ENCODE data around the gene MEI4.

The MEI4 gene

DNA sequence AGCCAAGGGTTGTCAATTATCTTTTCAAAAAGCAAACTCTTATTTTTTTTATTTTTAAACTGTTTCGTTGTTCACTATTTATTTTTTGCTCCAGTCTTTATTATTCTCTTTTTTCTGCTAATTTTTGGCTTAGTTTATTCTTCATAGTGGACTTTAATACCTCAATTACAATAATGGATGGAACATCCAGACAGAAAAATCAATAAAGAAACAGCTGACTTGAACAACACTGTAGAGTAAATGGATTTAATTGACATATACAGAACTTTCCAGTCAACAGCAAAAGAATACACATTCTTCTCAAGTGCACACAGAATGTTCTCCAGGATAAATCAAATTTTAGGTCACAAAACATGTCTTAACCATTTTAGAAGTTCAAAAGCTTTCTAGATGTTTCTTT, 111.5 kb downstream of the MEI4 start:
- in situ Hi-C loops (cut with MboI; ENCODE audit: low sequenced_read_pairs, unreplicated experiment): no loop called here
- TF ChIP-seq, protein P1, sequence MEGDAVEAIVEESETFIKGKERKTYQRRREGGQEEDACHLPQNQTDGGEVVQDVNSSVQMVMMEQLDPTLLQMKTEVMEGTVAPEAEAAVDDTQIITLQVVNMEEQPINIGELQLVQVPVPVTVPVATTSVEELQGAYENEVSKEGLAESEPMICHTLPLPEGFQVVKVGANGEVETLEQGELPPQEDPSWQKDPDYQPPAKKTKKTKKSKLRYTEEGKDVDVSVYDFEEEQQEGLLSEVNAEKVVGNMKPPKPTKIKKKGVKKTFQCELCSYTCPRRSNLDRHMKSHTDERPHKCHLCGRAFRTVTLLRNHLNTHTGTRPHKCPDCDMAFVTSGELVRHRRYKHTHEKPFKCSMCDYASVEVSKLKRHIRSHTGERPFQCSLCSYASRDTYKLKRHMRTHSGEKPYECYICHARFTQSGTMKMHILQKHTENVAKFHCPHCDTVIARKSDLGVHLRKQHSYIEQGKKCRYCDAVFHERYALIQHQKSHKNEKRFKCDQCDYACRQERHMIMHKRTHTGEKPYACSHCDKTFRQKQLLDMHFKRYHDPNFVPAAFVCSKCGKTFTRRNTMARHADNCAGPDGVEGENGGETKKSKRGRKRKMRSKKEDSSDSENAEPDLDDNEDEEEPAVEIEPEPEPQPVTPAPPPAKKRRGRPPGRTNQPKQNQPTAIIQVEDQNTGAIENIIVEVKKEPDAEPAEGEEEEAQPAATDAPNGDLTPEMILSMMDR (IDR thresholded peaks at IDR 0.05; ENCODE audit: borderline replicate concordance, control extremely low read depth, extremely low read depth, insufficient read depth, missing control alignments): no peak

DNA sequence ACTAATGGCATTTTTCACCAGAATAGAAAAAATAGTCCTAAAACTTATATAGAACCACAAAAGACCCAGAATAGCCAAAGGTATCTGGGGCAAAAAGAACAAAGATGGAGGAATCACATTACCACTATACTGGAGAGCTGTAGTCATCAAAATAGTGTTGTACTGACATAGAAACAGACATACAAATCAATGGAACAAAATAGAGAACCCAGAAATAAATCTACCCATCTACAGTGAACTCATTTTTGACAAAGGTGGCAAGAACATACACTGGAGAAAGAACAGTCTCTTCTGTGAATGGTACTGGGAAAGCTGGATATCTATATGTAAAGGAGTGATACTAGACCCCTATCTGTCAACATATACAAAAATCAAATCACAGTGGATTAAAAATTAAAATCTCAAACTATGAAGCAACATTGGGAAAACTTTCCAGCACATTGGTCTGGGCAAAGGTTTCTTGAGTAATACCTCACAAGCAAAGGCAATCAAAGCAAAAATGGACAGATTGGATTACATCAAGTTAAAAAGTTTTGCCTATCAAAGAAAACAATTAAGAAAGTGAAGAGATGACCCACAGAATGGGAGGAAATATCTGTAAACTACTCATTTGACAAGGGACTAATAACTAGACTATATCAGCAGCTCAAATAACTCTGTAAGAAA, 120.5 kb downstream of the MEI4 start:
- DNase-seq (ENCODE audit: low spot score): no peak
- in situ Hi-C loops (cut with MboI; ENCODE audit: low sequenced_read_pairs, unreplicated experiment): no loop called here
- TF ChIP-seq, protein P1 (IDR thresholded peaks at IDR 0.05; ENCODE audit: borderline replicate concordance, control extremely low read depth, extremely low read depth, insufficient read depth, missing control alignments): no peak

More for the DNA sequence above, 111.5 kb downstream of the MEI4 start:
- no peak for DNase-seq (ENCODE audit: low spot score)

DNA sequence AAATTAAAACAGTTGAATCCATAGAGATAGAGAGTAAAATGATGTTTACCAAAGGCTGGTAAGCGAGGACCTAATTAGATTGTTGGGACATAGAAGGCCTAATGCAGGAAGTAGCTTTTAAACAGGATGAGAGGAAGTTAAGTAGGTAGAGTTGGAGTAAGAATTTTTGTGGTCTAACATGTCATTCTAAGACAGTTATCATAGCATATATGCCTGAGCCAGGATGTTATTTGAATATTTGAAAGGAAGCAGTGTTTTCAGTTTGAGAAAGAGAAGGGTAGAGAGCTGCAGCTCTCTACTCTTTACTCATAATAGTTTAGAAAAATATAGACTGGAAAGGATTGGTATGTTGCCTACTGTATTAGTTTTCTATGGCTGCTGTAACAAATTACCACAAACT, 121.6 kb downstream of the MEI4 start:
- TF ChIP-seq, protein P1 (IDR thresholded peaks at IDR 0.05; ENCODE audit: borderline replicate concordance, control extremely low read depth, extremely low read depth, insufficient read depth, missing control alignments): no peak

DNA sequence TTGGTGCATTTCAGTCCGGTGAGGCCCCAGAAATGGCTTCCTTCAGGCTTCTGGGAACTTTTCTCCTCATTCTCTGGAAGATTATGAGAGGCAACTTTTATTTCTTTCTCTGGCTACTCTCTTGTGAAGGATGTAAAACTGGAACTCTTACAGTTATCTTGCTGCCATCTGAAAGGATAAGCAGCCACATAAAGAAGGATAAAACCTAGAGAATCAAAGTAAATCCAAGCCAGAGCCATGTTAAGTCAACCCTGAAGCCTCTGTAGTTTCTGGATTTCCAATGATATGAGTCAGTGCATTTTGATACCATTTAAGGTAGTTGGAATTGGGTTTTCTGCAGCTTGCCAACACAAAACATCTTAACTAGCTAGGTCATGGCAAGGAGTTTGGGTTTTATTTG, 123.6 kb downstream of the MEI4 start:
- TF ChIP-seq, protein P1 (IDR thresholded peaks at IDR 0.05; ENCODE audit: borderline replicate concordance, control extremely low read depth, extremely low read depth, insufficient read depth, missing control alignments): no peak
- in situ Hi-C loops (cut with MboI; ENCODE audit: low sequenced_read_pairs, unreplicated experiment): no loop called here
- DNase-seq (ENCODE audit: low spot score): no peak

More for the DNA sequence above, 121.6 kb downstream of the MEI4 start:
- DNase-seq (ENCODE audit: low spot score): no peak
- in situ Hi-C loops (cut with MboI; ENCODE audit: low sequenced_read_pairs, unreplicated experiment): no loop called here

DNA sequence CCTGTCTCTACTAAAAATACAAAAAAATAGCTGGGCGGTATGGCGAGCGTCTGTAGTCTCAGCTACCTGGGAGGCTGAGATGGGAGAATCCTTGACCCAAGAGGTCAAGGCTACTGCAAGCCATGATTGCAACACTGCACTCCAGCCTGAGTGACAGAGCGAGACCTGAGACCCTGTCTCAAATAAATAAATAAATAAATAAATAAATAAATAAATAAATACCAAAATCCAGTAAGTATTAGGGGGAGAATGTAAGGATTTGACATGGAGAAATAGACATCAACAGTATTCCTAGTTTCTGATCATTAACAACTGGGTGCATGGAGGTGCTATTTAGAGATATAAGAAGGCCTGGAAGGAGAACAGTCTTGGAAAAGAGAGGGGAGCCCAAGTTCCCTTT, 125.7 kb downstream of the MEI4 start:
- DNase-seq (ENCODE audit: low spot score): no peak
- TF ChIP-seq, protein P1 (IDR thresholded peaks at IDR 0.05; ENCODE audit: borderline replicate concordance, control extremely low read depth, extremely low read depth, insufficient read depth, missing control alignments): no peak
- in situ Hi-C loops (cut with MboI; ENCODE audit: low sequenced_read_pairs, unreplicated experiment): no loop called here

DNA sequence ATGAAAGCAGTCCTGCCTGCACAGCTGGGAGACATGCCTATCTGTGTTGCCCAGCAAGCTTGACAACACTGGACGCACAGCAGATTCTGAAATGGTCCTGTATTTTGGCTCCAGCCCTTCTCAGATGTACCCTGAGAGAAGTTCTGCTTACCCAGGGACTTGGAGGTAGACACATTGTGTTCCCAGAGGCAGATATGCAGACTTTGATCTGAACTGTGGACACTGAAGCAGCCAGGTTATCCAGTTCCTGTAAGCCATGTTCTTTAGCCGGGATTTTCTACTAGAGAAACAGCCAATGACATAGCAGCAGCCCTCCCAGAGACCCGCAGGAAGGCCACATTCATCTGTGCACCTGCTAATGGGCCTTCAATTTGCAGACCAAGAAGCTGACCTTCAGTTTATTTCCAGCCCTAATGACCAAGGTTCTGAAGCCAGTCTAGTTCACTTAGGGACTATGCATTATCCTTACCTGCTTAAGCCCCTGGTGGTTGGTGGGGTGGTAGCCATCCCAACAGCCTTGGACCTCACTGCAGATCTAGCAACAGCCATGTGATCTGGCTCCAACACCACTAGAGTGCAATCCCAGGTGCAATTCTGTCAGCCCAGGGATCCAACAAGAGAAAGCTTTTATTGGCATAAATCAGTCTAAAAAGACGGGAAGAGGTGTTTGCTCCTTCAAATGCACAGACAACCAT, 134.2 kb downstream of the MEI4 start:
- in situ Hi-C loops (cut with MboI; ENCODE audit: low sequenced_read_pairs, unreplicated experiment): no loop called here
- DNase-seq (ENCODE audit: low spot score): no peak
- TF ChIP-seq, protein P1 (IDR thresholded peaks at IDR 0.05; ENCODE audit: borderline replicate concordance, control extremely low read depth, extremely low read depth, insufficient read depth, missing control alignments): no peak
